ENCODE data around the gene LCT. TPM values are rescaled to one million over a fixed set of nuclear protein-coding genes. Genes with fewer than 3 reads are reported as not detected.

Gene LCT
- total and polyA plus RNA-seq, 2 of the 4 experiments (the other 2 are of a cell fraction): under 0.01 TPM; not detected in 1

DNA sequence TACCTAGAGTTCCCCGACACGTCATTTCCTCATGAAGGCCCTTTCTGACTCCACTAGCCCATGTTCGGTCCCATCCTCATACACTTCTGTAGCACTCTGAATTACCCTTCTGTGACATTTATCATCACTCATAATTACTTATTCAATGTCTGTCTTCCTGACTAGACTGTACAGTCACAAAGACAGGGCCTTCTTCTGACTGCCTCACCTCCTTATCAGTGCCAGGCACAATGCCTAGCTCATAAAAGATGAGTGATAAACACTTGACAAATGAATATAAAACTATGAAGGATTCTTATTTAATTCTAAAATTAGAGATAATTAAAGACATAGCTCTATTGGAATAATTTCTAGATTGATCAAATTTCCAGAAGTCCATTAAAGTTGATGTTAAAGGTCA is 96.8 kb downstream of the LCT start:
- peaks cover 1% of the 10 kb centered on the region; the same call in 1 of the 2 replicates for H3K36me3 ChIP-seq (ENCODE audit: control insufficient read depth, insufficient read depth, low read length)
- no peak overlapping the region for H2AK9ac ChIP-seq (replicated peaks; ENCODE audit: low read depth, low read length, poor library complexity)
- H3K9me1 ChIP-seq (ENCODE audit: insufficient read depth, low read length): peaks cover 3% of the 10 kb centered on the region; the same call in 1 of the 2 replicates
- in situ Hi-C loops (cut with MboI; ENCODE audit: low sequenced_read_pairs) (no loop called here), intact Hi-C loops (cut with micrococcal nuclease) (loop anchor here (5.0 kb wide), 1 partner anchor 688 kb away; the partner anchor contains the start of gene RAB3GAP1), dilution Hi-C loops (cut with HindIII; ENCODE audit: low sequenced_read_pairs, unreplicated experiment) (no loop called here)
- peaks cover 5 to 12% of the 10 kb centered on the region in 2 experiments; a peak in 3 of 4 replicates for H3K79me1 ChIP-seq (ENCODE audit: low read depth in 1 of 2, low read length in 2 of 2)
- no peak overlapping the region for H3K4ac ChIP-seq (ENCODE audit: low read depth, low read length)
- WGBS, 2 experiments (ENCODE audit: extremely low coverage in 2 of 2, insufficient read length in 1 of 2): 67% methylated on average over 1 of the region's 3 CpGs; no CpG with 5 or more reads in 1 of the 2 experiments
- no peak overlapping the region for H4K5ac ChIP-seq (ENCODE audit: low read depth, low read length)
- H3K9me3 ChIP-seq (ENCODE audit: control insufficient read depth, insufficient read depth, low read length): no peaks in the 10 kb centered on the region
- POLR2A ChIA-PET (ENCODE audit: unreplicated experiment): no interaction called here
- TF ChIP-seq MAFK (IDR thresholded peaks at IDR 0.05; ENCODE audit: low read depth, low read length) (no peak), NFE2L2 (IDR thresholded peaks at IDR 0.05; ENCODE audit: low read depth, low read length) (no peak), CHD1 (IDR thresholded peaks at IDR 0.05; ENCODE audit: low read depth, low read length) (no peak), FOS (IDR thresholded peaks at IDR 0.05; ENCODE audit: low read depth, low read length) (no peak), CEBPB (IDR thresholded peaks at IDR 0.05; ENCODE audit: low read depth, low read length) (no peak), MAZ (IDR thresholded peaks at IDR 0.05; ENCODE audit: borderline replicate concordance, low read depth, low read length) (no peak), MXI1 (IDR thresholded peaks at IDR 0.05; ENCODE audit: borderline replicate concordance, low read depth, low read length) (no peak)
- TF ChIP-seq, protein P1, sequence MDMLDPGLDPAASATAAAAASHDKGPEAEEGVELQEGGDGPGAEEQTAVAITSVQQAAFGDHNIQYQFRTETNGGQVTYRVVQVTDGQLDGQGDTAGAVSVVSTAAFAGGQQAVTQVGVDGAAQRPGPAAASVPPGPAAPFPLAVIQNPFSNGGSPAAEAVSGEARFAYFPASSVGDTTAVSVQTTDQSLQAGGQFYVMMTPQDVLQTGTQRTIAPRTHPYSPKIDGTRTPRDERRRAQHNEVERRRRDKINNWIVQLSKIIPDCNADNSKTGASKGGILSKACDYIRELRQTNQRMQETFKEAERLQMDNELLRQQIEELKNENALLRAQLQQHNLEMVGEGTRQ (IDR thresholded peaks at IDR 0.05; ENCODE audit: low read depth, low read length): no peak
- TF ChIP-seq, protein P2, sequence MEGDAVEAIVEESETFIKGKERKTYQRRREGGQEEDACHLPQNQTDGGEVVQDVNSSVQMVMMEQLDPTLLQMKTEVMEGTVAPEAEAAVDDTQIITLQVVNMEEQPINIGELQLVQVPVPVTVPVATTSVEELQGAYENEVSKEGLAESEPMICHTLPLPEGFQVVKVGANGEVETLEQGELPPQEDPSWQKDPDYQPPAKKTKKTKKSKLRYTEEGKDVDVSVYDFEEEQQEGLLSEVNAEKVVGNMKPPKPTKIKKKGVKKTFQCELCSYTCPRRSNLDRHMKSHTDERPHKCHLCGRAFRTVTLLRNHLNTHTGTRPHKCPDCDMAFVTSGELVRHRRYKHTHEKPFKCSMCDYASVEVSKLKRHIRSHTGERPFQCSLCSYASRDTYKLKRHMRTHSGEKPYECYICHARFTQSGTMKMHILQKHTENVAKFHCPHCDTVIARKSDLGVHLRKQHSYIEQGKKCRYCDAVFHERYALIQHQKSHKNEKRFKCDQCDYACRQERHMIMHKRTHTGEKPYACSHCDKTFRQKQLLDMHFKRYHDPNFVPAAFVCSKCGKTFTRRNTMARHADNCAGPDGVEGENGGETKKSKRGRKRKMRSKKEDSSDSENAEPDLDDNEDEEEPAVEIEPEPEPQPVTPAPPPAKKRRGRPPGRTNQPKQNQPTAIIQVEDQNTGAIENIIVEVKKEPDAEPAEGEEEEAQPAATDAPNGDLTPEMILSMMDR (conservative IDR thresholded peaks at IDR 0.05; ENCODE audit: low read depth, low read length): no peak
- CTCF ChIA-PET: interaction anchor here (1.6 to 1.7 kb wide), 2 partner anchors 8 to 30 kb away, joined by 3 to 6 read pairs; no protein-coding TSS in a partner anchor
- no peak for DNase-seq
- no TSS peak for BruUV-seq (replicated peaks)
- no peak overlapping the region for H2BK15ac ChIP-seq (ENCODE audit: low read depth, low read length)
- H3K4me1 ChIP-seq (ENCODE audit: control insufficient read depth, insufficient read depth, low read length): peaks cover 5% of the 10 kb centered on the region
- no peak overlapping the region; the same call in 1 of the 2 replicates for H2AK5ac ChIP-seq (ENCODE audit: low read depth, low read length)
- H4K8ac ChIP-seq (ENCODE audit: low read depth in 2 of 2, low read length in 2 of 2): no peak overlapping the region
- no peak overlapping the region for H4K91ac ChIP-seq (ENCODE audit: insufficient read depth, low read depth, low read length)
- no peak overlapping the region for H3K27ac ChIP-seq (ENCODE audit: insufficient read depth, low read length)
- H4K20me1 ChIP-seq (ENCODE audit: insufficient read depth, low read length): peaks cover 15% of the 10 kb centered on the region; the same call in 1 of the 2 replicates
- no peak overlapping the region for H3K4me2 ChIP-seq (ENCODE audit: low read depth, low read length)
- no peaks in the 10 kb centered on the region for H3K27me3 ChIP-seq (ENCODE audit: control insufficient read depth, insufficient read depth, low read length)
- no peak overlapping the region for H3K9ac ChIP-seq (ENCODE audit: low read depth, low read length)
- H2AFZ ChIP-seq (replicated peaks; ENCODE audit: low read length, poor library complexity): no peak overlapping the region
- H2BK5ac ChIP-seq (ENCODE audit: low read depth, low read length, poor library complexity, severe bottlenecking): no peak overlapping the region
- no peak for ATAC-seq (ENCODE audit: low read depth)
- no peak overlapping the region for H2BK20ac ChIP-seq (ENCODE audit: low read depth, low read length)
- no peak overlapping the region for H3K4me3 ChIP-seq (ENCODE audit: insufficient read depth, low read depth, low read length)
- no peak overlapping the region for H3K56ac ChIP-seq (ENCODE audit: extremely low read depth, insufficient read depth, low read length)
- H3K23ac ChIP-seq (ENCODE audit: low read depth, low read length): no peak overlapping the region
- no peak overlapping the region for H3K14ac ChIP-seq (replicated peaks; ENCODE audit: low read depth, low read length)
- no peak overlapping the region for H3K18ac ChIP-seq (ENCODE audit: low read depth, low read length)
- no peak overlapping the region for H2BK120ac ChIP-seq (ENCODE audit: low read depth, low read length)

Measured in IMR-90 (cell line).